Duodenal mucosa (tissue), 2 donors: ENCODE results near the gene SYT1.

Source experiments
- H3K27ac ChIP-seq: one replicate; pipeline ENCODE4 v1.7.0; 2013; ENCODE audit warnings: low read depth, low read length
- H3K27me3 ChIP-seq, 2 donors: one replicate each; pipeline ENCODE4 v1.7.0; 2013; ENCODE audit warnings: low read length in 2 of 2, control low read depth in 1 of 2; ENCODE audit not compliant: insufficient read depth in 2 of 2, control insufficient read depth in 1 of 2
- H3K36me3 ChIP-seq, 2 donors: one replicate each; pipeline ENCODE4 v1.7.0; 2013; ENCODE audit warnings: low read length in 2 of 2, control low read depth in 1 of 2; ENCODE audit not compliant: insufficient read depth in 2 of 2, control insufficient read depth in 1 of 2
- H3K4me1 ChIP-seq, 2 donors: one replicate each; pipeline ENCODE4 v1.7.0; 2013; ENCODE audit warnings: low read length in 2 of 2, control low read depth in 1 of 2; ENCODE audit not compliant: insufficient read depth in 2 of 2, control insufficient read depth in 1 of 2
- H3K4me3 ChIP-seq, 2 donors: one replicate each; pipeline ENCODE4 v1.7.0; 2013; ENCODE audit warnings: low read length in 2 of 2, low read depth in 1 of 2
- H3K9ac ChIP-seq, 2 donors: one replicate each; pipeline ENCODE4 v1.7.0; 2013; ENCODE audit warnings: low read length in 2 of 2, low read depth in 1 of 2
- H3K9me3 ChIP-seq, 2 donors: one replicate each; pipeline ENCODE4 v1.7.0; 2013; ENCODE audit warnings: low read length in 2 of 2, control low read depth in 1 of 2; ENCODE audit not compliant: control insufficient read depth in 1 of 2

Gene SYT1

DNA sequence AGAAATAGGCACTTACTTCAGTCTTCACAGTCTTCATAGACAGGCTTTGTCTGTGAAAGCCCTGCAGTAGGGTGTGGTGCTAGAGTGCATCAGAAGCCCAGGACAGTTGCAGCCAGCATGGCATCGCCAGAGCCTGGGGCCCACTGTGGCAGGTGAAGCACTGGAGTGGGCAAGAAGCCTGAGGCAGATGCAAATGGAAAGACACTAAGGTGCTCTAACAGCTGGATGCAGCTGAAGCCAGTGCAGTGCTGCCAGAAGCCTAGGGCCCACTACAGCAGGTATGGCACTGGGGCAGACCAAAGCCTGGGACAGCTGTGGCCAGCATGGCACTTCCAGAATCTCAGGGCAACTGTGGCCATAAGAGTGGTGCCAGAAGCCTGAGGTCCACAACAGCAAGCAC lies 358.6 kb downstream of the SYT1 start:
- no peaks in the 10 kb centered on the region for H3K27me3 ChIP-seq
- no peak overlapping the region for H3K4me3 ChIP-seq
- H3K27ac ChIP-seq = no peak overlapping the region
- H3K4me1 ChIP-seq = no peaks in the 10 kb centered on the region
- H3K9ac ChIP-seq = no peak overlapping the region
- peaks cover 0 to 4% of the 10 kb centered on the region in 2 donors for H3K9me3 ChIP-seq
- no peaks in the 10 kb centered on the region for H3K36me3 ChIP-seq

DNA sequence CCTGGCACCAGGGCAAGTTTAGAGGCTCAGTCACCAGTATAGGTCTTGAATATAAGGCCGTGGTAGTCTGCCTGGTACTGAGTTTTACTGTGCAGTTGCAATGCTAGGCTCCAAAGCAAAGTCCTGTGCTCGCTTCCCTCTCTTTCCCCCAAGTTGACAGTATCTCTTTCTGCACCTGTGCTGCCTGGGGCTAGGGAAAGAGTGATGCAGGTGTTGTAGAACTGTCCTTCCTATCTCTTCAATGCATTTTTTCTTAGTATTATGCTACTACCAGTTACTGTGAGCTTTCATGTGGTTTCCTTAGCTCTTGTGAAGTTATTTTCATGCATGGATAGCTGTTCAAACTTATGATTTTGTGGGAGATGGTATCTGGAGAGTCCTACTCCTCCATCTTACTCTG lies 359.2 kb downstream of the SYT1 start:
- Histone ChIP-seq H3K4me3 (no peak overlapping the region), H3K9me3 (peaks cover 0 to 4% of the 10 kb centered on the region in 2 donors), H3K4me1 (no peaks in the 10 kb centered on the region), H3K36me3 (no peaks in the 10 kb centered on the region), H3K27ac (no peak overlapping the region), H3K9ac (no peak overlapping the region), H3K27me3 (no peaks in the 10 kb centered on the region)

DNA sequence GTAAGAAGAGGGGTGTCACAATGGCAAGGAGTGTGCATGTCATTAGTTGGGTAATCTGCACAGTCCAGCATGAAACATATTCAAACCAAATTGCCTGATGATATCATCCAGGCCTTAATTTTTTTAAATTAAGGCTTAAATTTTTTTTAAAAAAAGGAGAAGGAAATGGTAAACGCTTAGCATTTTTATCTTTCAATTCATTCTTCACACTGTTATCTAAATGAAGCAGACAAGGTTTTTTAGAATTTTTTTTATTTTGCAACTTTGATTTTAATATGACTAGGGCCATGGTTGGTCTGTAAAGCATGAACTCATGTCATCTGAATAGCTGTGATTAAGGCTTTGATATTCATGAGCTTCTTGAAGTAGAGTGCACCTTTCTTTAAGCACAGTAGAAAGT lies 362.5 kb downstream of the SYT1 start:
- Histone ChIP-seq H3K4me1 (no peaks in the 10 kb centered on the region), H3K27me3 (no peaks in the 10 kb centered on the region), H3K36me3 (no peaks in the 10 kb centered on the region), H3K4me3 (no peak overlapping the region), H3K9me3 (no peaks in the 10 kb centered on the region), H3K27ac (no peak overlapping the region), H3K9ac (no peak overlapping the region)

DNA sequence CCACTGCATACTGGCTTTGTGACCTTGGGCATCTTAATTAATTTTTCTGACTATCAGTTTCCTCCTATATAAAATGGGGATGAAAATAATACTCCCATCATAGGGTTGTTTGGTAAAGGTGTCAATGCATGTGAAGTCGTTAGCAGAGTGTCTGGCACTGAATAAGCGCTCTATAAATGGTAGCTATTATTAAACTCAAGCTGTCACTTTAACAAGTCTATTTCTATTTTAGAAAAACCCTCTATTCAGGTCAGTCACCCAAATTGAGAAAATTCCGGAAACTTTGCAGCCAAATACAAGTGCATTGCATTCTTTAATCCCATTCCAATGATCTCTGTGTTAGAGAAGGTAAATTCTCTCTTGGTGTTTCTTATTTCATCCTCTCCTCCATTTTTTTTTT lies 363.1 kb downstream of the SYT1 start:
- no peaks in the 10 kb centered on the region for H3K36me3 ChIP-seq
- no peaks in the 10 kb centered on the region for H3K27me3 ChIP-seq
- H3K9ac ChIP-seq = no peak overlapping the region
- H3K4me3 ChIP-seq = no peak overlapping the region
- no peak overlapping the region for H3K27ac ChIP-seq
- no peaks in the 10 kb centered on the region for H3K9me3 ChIP-seq
- H3K4me1 ChIP-seq = no peaks in the 10 kb centered on the region

- Histone ChIP-seq H3K36me3 (no peaks in the 10 kb centered on the region), H3K9ac (no peak overlapping the region), H3K4me1 (no peaks in the 10 kb centered on the region), H3K9me3 (no peaks in the 10 kb centered on the region), H3K4me3 (no peak overlapping the region), H3K27me3 (no peaks in the 10 kb centered on the region), H3K27ac (no peak overlapping the region)
Measured at GRCh38 chr12:79233341-79233781, 368.8 kb downstream of the SYT1 start.

DNA sequence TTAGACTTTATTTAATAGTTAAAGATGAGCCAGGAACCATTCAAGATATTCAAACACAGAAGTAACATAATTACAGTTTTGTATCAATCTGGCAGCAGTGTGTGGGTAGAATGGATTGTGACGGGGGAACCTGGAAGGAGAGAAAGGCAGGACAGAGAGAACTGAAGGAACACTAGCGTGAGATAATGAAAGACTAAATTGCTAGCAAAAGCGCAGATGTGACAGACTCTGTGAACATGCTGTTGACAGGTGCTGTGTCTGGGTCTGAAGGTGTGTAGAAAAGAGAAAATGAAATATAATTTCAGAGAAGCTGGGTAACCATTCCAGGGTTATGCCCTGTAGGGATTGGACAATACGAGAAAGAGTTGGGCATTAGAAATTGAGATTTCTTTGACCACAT lies 372.3 kb downstream of the SYT1 start:
- no peaks in the 10 kb centered on the region for H3K4me1 ChIP-seq
- H3K27me3 ChIP-seq = no peaks in the 10 kb centered on the region

DNA sequence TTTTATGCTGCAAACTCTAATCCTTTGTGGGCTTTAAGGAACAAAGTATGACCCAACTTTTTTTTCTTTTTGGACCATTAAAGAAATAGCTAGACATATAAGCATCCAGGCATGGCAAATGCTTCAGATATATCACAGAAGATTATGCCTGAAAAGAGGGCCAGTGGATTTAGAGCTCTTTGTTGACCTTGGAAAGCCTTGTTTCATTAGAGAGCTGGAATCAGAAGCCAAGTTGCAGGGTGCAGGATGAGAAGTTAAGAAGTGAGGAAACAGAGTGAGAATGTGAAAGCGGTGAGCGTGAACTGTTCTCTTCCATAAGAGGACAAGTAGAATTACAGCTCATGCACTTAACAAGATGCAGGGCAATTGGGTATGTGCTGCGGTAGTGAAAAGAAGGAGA lies 373.7 kb downstream of the SYT1 start:
- Histone ChIP-seq H3K9me3 (no peaks in the 10 kb centered on the region), H3K4me3 (no peak overlapping the region), H3K4me1 (no peaks in the 10 kb centered on the region), H3K9ac (no peak overlapping the region), H3K27ac (no peak overlapping the region), H3K27me3 (no peaks in the 10 kb centered on the region), H3K36me3 (no peaks in the 10 kb centered on the region)

More for the DNA sequence above, 372.3 kb downstream of the SYT1 start:
- Histone ChIP-seq H3K27ac (no peak overlapping the region), H3K4me3 (no peak overlapping the region), H3K9me3 (no peaks in the 10 kb centered on the region), H3K36me3 (no peaks in the 10 kb centered on the region), H3K9ac (no peak overlapping the region)

DNA sequence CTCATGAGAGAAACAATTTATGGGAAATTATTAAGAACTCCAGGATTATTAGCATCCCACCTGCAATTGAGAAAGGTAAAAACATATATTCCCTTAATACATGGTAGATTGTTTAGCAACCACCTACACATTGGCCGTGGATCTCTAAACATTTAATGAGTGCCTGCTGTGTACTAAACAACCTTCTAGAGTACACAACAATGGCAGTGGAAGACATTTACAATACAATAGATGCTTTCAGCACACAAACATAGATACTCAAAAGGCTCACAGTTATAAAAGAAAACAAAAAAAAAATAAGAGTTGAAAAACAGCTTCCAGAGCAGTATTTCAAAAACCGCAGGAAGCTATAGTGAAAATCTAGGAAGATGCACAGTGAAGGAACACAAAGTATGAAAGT lies 382.9 kb downstream of the SYT1 start:
- no peak overlapping the region for H3K4me3 ChIP-seq
- H3K27me3 ChIP-seq = no peaks in the 10 kb centered on the region
- H3K9me3 ChIP-seq = no peaks in the 10 kb centered on the region
- H3K9ac ChIP-seq = no peak overlapping the region
- no peaks in the 10 kb centered on the region for H3K36me3 ChIP-seq
- H3K27ac ChIP-seq = no peak overlapping the region
- H3K4me1 ChIP-seq = no peaks in the 10 kb centered on the region

DNA sequence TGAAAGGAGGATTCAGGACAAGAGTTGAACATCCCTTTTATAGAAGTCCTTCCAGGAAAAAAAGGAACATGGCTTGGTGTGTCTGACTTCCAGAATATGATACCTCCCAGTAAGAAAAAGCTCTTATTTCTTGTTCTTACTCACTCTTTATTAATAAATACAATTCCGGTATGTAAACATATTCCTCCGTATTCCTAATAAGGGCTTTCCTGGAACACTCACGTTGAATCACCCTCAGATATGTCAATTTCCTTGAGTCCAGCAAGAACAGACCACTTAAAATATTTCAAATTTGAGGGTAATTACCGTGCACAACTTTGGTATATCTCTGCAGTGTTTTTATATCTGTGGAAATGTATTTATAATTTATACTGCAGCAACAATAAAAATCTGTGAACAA lies 385.6 kb downstream of the SYT1 start:
- Histone ChIP-seq H3K4me1 (no peaks in the 10 kb centered on the region), H3K27me3 (no peaks in the 10 kb centered on the region), H3K9ac (no peak overlapping the region), H3K9me3 (no peaks in the 10 kb centered on the region), H3K36me3 (no peaks in the 10 kb centered on the region), H3K27ac (no peak overlapping the region), H3K4me3 (no peak overlapping the region)

GRCh38 chr12:79250960-79251755 lies 386.6 kb downstream of the SYT1 start:
- Histone ChIP-seq H3K36me3 (no peaks in the 10 kb centered on the region), H3K9ac (no peak overlapping the region), H3K27me3 (no peaks in the 10 kb centered on the region), H3K9me3 (no peaks in the 10 kb centered on the region), H3K27ac (no peak overlapping the region), H3K4me3 (no peak overlapping the region), H3K4me1 (no peaks in the 10 kb centered on the region)
